Right lobe of liver (tissue), 6 donors: Measurements from ENCODE around the gene GIGYF2. TPM values are rescaled to one million over a fixed set of nuclear protein-coding genes. Genes with fewer than 3 reads are reported as not detected.

Source experiments
- ATAC-seq, 4 donors: fragments of 200-7000 bp; cut with Tn5 transposase; one replicate each; pipeline ENCODE4 v1.9.1; 2020; ENCODE audit warnings: mild to moderate bottlenecking in 4 of 4, moderate library complexity in 4 of 4
- DNase-seq, 3 donors: peaks; one replicate each; pipeline ENCODE4 v3.0.0-alpha.2; 2020
- H3K27ac ChIP-seq, 3 donors: fragments of 200-600 bp; one replicate each; pipeline ENCODE4 v1.8.0; 2022
- H3K27me3 ChIP-seq, 2 donors: fragments of 200-600 bp; one replicate each; pipeline ENCODE4 v1.8.0; 2022
- H3K36me3 ChIP-seq, 4 donors: fragments of 200-600 bp; sonication (generic) in 1 of 4; one replicate each; pipeline versions ENCODE4 v1.5.1 to v1.8.0; 2017 to 2022; ENCODE audit warnings: control low read depth in 1 of 4
- H3K4me1 ChIP-seq, 4 donors: fragments of 200-600 bp; sonication (generic) in 1 of 4; one replicate each; pipeline versions ENCODE4 v1.5.1 to v1.8.0; 2017 to 2022; ENCODE audit warnings: control low read depth in 1 of 4
- H3K4me3 ChIP-seq, 3 donors: fragments of 200-600 bp; one replicate each; pipeline ENCODE4 v1.8.0; 2022
- H3K9me3 ChIP-seq, 4 donors: fragments of 200-600 bp; sonication (generic) in 1 of 4; one replicate each; pipeline versions ENCODE4 v1.5.1 to v1.8.0; 2017 to 2022; ENCODE audit warnings: control low read depth in 1 of 4
- POLR2A ChIP-seq: fragments of 450-650 bp; IDR thresholded peaks from one replicate; pipeline ENCODE4 v1.6.1; 2017; ENCODE audit warnings: antibody characterized with exemption, mild to moderate bottlenecking
- WGBS: methylation state at CpG from one replicate; pipeline ENCODE4 v1.1.6; 2018; ENCODE audit warnings: low coverage, low lambda C conversion rate; ENCODE audit not compliant: insufficient coverage; ENCODE audit errors: missing lambda C conversion rate; 5-methylcytosine and 5-hydroxymethylcytosine counted together
- intact Hi-C, 2 donors: fragments of 100-400 bp; cut with DNase I; formaldehyde crosslinking; loops; one replicate each; pipeline versions ENCODE4 v1.11.2 to v1.14.1; 2022
- total RNA-seq, 6 experiments: library from RNA; depleted of rRNA in 2 of 6; stranded (reverse); fragments of >200 nt in 2 of 6; fragmentation: NEBNext Ultra II Directional in 3 of 6; extraction: Animal tissue kit (Norgen Biotek cat#: 25700) in 3 of 6; gene quantifications; one replicate each; pipeline versions ENCODE4 v1.1.0 to v1.2.4, GENCODE V29; 2016 to 2023
- TF ChIP-seq, protein P1 (sequence below), 4 donors: fragments of 200-600 bp in 3 of 4; fragments of 450-650 bp in 1 of 4; IDR thresholded peaks; one replicate each; pipeline versions ENCODE4 v1.5.1 to v1.8.0; 2016 to 2022; ENCODE audit warnings: antibody characterized with exemption in 4 of 4, mild to moderate bottlenecking in 2 of 4
- donor health status: DM: no; HTN: yes; CAD: no.
- donor health status: DM: no; HTN: no; CAD: no.
- donor health status: DM: no; HTN: no; CAD: no.
- donor health status: DM: no; HTN: yes; CAD: no.
- donor health status: DM: no; HTN: yes; CAD: no.

Gene GIGYF2
- total RNA-seq, 6 experiments from 2014 or later = 25.7 to 35.0 (median 32.6) TPM

DNA sequence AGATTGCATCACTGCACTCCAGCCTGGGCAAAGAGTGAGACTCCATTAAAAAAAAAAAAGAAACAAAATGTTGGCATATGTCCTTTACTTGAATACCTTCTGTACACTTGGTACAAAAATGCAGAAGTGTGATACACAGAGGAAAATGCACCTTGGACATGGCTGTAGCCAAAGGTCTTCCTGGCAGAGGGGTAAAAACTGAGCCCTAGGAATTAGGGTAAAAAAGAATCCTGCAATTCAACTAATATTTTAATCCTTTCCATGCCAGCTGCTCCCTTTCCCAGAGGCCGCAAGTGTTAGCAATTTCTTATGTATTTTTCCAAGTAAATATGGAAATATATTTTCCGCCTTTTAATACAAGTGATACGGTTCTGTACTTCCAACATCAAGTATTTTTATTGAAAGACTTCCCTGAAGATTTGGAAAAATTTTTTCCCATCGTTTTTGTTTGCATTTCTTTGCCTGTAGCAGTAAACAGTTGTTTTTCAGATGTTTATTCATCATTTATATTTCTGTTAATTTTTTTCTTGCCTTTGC, 53.1 kb downstream of the GIGYF2 start:
- H3K9me3 ChIP-seq = no peaks in the 10 kb centered on the region
- whole genome bisulfite sequencing = 90% methylated on average over 4 of the region's 4 CpGs
- no peak for DNase-seq
- no peak overlapping the region for H3K4me3 ChIP-seq
- H3K27me3 ChIP-seq = no peaks in the 10 kb centered on the region
- H3K27ac ChIP-seq = no peak overlapping the region
- peaks cover 0 to 41% (median 15%) of the 10 kb centered on the region in 4 donors for H3K36me3 ChIP-seq
- TF ChIP-seq, protein P1, sequence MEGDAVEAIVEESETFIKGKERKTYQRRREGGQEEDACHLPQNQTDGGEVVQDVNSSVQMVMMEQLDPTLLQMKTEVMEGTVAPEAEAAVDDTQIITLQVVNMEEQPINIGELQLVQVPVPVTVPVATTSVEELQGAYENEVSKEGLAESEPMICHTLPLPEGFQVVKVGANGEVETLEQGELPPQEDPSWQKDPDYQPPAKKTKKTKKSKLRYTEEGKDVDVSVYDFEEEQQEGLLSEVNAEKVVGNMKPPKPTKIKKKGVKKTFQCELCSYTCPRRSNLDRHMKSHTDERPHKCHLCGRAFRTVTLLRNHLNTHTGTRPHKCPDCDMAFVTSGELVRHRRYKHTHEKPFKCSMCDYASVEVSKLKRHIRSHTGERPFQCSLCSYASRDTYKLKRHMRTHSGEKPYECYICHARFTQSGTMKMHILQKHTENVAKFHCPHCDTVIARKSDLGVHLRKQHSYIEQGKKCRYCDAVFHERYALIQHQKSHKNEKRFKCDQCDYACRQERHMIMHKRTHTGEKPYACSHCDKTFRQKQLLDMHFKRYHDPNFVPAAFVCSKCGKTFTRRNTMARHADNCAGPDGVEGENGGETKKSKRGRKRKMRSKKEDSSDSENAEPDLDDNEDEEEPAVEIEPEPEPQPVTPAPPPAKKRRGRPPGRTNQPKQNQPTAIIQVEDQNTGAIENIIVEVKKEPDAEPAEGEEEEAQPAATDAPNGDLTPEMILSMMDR (IDR thresholded peaks at IDR 0.05) = no peak
- no peak for TF ChIP-seq POLR2A
- intact Hi-C loops = no loop called here
- no peak for ATAC-seq
- H3K4me1 ChIP-seq = peaks cover 0 to 5% (median 2%) of the 10 kb centered on the region in 4 donors

DNA sequence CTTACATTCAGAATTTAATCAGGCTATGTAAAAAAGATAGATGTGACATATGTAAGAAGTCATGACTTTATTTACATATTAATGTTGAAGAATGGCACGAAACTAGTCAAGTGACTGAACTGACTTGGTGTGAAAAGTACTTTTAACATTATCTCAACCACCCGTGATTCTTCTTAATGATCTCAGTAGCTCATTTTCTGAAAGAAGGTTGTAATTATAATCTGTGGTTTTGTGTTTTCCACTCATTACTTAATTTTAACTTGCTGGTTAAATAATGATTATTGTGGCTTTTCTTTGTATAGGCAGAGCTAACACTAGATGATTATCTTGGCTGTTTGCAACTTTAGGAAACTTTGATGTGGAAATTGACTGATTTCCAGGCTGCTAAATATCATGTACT, 60.8 kb downstream of the GIGYF2 start:
- Histone ChIP-seq H3K9me3 (no peaks in the 10 kb centered on the region), H3K27me3 (no peaks in the 10 kb centered on the region), H3K27ac (no peak overlapping the region), H3K36me3 (peaks cover 0 to 36% (median 17%) of the 10 kb centered on the region in 4 donors), H3K4me3 (no peak overlapping the region), H3K4me1 (peaks cover 0 to 20% (median 6%) of the 10 kb centered on the region in 4 donors)
- DNase-seq = no peak
- TF ChIP-seq POLR2A = no peak
- TF ChIP-seq, protein P1 (IDR thresholded peaks at IDR 0.05) = no peak
- no peak for ATAC-seq
- intact Hi-C loops = no loop called here
- 74% methylated on average over 2 of the region's 2 CpGs for WGBS

DNA sequence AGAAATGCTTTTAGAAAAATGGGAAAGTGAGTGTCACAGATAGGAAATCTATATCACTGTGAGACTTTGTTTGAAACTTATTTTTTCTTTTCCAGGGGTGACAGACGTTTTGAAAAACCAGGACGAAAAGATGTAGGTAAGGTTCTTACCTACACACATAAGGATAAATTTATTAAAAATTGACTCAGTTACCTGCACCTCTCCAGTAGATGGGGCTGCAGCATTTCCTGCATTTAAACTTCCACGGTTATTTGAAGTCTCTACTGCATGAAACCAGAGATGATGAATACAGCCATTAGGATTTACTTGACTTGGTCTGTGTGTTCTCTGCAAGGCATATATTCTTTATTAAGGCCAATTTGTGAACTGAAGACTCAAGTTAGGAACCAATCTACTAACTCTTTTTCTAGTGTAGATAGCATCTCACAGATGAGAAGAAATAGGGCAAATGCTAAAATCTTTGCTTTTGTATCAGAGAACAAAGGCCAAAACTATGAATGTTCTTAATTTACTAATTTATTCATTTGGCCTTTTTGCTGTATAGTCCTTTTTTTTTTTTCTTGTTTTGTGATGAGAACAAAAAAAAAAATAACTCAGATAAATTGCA, 64.3 kb downstream of the GIGYF2 start:
- WGBS = 59% methylated on average over 3 of the region's 3 CpGs
- DNase-seq (no peak), ATAC-seq (peak; percentile 31 to 66 (median 49))
- Histone ChIP-seq H3K4me1 (peaks cover 0 to 3% (median 0%) of the 10 kb centered on the region in 4 donors), H3K9me3 (no peaks in the 10 kb centered on the region), H3K27ac (no peak overlapping the region), H3K4me3 (no peak overlapping the region), H3K27me3 (no peaks in the 10 kb centered on the region), H3K36me3 (peaks cover 0 to 70% (median 25%) of the 10 kb centered on the region in 4 donors)
- TF ChIP-seq POLR2A = no peak
- TF ChIP-seq, protein P1 (IDR thresholded peaks at IDR 0.05) = peak; percentile 36 to 53 (median 44)
- intact Hi-C loops = no loop called here

DNA sequence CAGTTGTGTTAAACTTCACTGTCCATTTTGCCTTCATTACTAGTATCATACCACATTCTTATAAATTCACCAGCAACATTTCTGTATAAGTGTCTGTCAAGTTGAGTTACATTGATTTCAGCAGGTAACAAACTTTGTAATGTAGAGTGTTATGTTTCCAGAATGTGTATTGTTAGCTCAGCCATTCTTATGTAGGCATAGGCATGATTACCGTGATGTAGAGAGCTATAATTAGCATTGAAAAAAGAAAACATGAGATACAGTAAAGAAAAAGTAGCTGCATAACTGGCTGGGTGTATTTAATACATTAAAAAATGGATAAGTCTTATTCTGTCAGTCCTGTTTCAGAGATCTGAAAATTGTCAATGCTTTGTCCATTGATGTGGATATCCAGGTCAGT, 70.7 kb downstream of the GIGYF2 start:
- ATAC-seq (no peak), DNase-seq (no peak)
- intact Hi-C loops = no loop called here
- H3K36me3 ChIP-seq = peaks cover 0 to 58% (median 12%) of the 10 kb centered on the region in 4 donors
- H3K27me3 ChIP-seq = no peaks in the 10 kb centered on the region
- H3K4me1 ChIP-seq = no peaks in the 10 kb centered on the region
- no peak overlapping the region for H3K4me3 ChIP-seq
- no peaks in the 10 kb centered on the region for H3K9me3 ChIP-seq
- H3K27ac ChIP-seq = no peak overlapping the region
- 100% methylated on average over 1 of the region's 1 CpG for WGBS
- TF ChIP-seq, protein P1 (IDR thresholded peaks at IDR 0.05) = no peak
- no peak for TF ChIP-seq POLR2A
